Left lung (tissue), 10 donors: ENCODE measurements around the gene CASTOR2. TPM values are rescaled to one million over a fixed set of nuclear protein-coding genes. Genes with fewer than 3 reads are reported as not detected.

Experiments used
- ATAC-seq: fragments of 200-7000 bp; cut with Tn5 transposase; one replicate; pipeline ENCODE4 v1.9.1; 2020; ENCODE audit warnings: moderate library complexity
- DNase-seq, 4 donors: peaks; one replicate each; pipeline ENCODE4 v3.0.0-alpha.2; 2013 to 2020
- H3K27ac ChIP-seq, 2 donors: fragments of 200-600 bp; sonication (generic) in 1 of 2; one replicate each; pipeline versions ENCODE4 v1.5.0 to v1.8.0; 2020 to 2021
- H3K27me3 ChIP-seq, 2 donors: fragments of 200-600 bp; sonication (generic) in 1 of 2; one replicate each; pipeline versions ENCODE4 v1.5.0 to v1.8.0; 2020 to 2021
- H3K36me3 ChIP-seq, 2 donors: fragments of 200-600 bp; sonication (generic) in 1 of 2; one replicate each; pipeline versions ENCODE4 v1.5.0 to v1.8.0; 2020 to 2021
- H3K4me1 ChIP-seq, 2 donors: fragments of 200-600 bp; one replicate each; pipeline ENCODE4 v1.8.0; 2021
- H3K4me3 ChIP-seq, 2 donors: fragments of 200-600 bp; sonication (generic) in 1 of 2; one replicate each; pipeline versions ENCODE4 v1.5.0 to v1.8.0; 2020 to 2021; ENCODE audit warnings: mild to moderate bottlenecking in 1 of 2
- H3K9me3 ChIP-seq, 2 donors: fragments of 200-600 bp; sonication (generic) in 1 of 2; one replicate each; pipeline versions ENCODE4 v1.5.0 to v1.8.0; 2020 to 2021
- intact Hi-C, 2 donors: fragments of 100-400 bp; cut with DNase I; formaldehyde crosslinking; loops; one replicate each; pipeline versions ENCODE4 v1.11.2 to v1.14.2; 2022
- polyA plus RNA-seq, 6 donors: library from polyadenylated mRNA; unstranded; fragments of 120-200 nt; gene quantifications; one replicate each; pipeline ENCODE4 v1.2.1, GENCODE V29; 2013; ENCODE audit not compliant: insufficient read length in 6 of 6
- total RNA-seq, 2 donors: library from RNA; stranded (reverse); fragmentation: NEBNext Ultra II Directional; extraction: Animal tissue kit (Norgen Biotek cat#: 25700); gene quantifications; one replicate each; pipeline ENCODE4 v1.2.1, GENCODE V29; 2021
- TF ChIP-seq, protein P1 (sequence below), 2 donors: fragments of 200-600 bp; sonication (generic) in 1 of 2; IDR thresholded peaks; one replicate each; pipeline versions ENCODE4 v1.5.0 to v1.8.0; 2021; ENCODE audit warnings: antibody characterized with exemption in 2 of 2
- donor health status: DM: no; HTN: yes; CAD: no.
- donor health status: DM: no; HTN: no; CAD: no.

The CASTOR2 gene
- total and polyA plus RNA-seq, 8 donors, result 4.5 to 15.4 (median 6.4) TPM

DNA sequence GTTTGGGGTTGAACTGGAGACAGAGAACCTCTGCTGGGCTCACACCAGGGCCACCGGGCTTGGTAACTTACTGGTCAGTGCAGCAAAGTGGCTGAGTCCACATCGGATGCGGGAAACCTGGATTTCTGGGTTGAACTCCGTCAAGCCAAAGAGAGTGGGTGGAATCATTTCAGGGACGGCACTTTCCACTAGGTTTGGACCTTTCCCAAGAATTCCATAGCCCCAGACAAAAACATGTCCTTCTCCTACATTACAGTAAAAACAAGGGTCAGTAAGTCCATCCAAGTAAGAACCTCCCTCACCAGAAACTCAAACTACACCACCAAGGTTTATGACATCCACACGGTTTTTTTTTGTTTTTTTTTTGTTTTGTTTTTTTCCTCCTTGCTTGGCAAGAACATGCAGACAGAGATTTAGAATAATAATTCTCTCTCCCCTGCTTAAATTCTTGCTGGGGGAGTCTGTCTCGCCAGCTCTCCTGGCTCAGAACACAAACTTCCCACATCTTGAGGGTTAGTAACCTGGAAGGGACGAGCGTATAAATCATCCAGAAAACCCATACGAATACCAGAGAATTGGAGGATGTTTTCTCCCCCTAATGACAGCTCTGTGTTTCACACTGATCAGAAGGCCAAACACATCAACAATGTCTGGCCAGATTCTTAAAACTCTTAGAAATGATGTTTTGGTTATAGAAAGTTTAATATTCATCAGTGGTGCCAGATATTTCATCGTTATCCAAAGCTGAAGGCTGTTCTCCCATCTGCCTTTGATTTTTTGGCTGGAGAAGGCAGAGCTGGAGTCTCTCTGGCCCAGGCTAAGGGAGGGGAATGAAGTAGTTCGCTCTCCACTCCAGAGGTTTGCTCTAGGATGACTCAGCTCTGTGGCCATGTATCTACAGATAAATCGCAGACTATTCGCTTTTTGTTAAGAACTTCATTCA is 91.6 kb downstream of the CASTOR2 start:
- intact Hi-C loops, result no loop called here
- ATAC-seq, result peak; percentile 74
- TF ChIP-seq, protein P1, sequence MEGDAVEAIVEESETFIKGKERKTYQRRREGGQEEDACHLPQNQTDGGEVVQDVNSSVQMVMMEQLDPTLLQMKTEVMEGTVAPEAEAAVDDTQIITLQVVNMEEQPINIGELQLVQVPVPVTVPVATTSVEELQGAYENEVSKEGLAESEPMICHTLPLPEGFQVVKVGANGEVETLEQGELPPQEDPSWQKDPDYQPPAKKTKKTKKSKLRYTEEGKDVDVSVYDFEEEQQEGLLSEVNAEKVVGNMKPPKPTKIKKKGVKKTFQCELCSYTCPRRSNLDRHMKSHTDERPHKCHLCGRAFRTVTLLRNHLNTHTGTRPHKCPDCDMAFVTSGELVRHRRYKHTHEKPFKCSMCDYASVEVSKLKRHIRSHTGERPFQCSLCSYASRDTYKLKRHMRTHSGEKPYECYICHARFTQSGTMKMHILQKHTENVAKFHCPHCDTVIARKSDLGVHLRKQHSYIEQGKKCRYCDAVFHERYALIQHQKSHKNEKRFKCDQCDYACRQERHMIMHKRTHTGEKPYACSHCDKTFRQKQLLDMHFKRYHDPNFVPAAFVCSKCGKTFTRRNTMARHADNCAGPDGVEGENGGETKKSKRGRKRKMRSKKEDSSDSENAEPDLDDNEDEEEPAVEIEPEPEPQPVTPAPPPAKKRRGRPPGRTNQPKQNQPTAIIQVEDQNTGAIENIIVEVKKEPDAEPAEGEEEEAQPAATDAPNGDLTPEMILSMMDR (IDR thresholded peaks at IDR 0.05), result no peak
- no peak overlapping the region for H3K4me3 ChIP-seq
- H3K27me3 ChIP-seq, result no peaks in the 10 kb centered on the region
- peaks cover 0 to 96% of the 10 kb centered on the region in 2 donors for H3K36me3 ChIP-seq
- DNase-seq, result peak in 3 of 4 donors; percentile 8 to 43 (median 24)
- H3K4me1 ChIP-seq, result peaks cover 0 to 11% of the 10 kb centered on the region in 2 donors
- H3K27ac ChIP-seq, result peak overlapping the region; percentile 37 to 63
- no peaks in the 10 kb centered on the region for H3K9me3 ChIP-seq

DNA sequence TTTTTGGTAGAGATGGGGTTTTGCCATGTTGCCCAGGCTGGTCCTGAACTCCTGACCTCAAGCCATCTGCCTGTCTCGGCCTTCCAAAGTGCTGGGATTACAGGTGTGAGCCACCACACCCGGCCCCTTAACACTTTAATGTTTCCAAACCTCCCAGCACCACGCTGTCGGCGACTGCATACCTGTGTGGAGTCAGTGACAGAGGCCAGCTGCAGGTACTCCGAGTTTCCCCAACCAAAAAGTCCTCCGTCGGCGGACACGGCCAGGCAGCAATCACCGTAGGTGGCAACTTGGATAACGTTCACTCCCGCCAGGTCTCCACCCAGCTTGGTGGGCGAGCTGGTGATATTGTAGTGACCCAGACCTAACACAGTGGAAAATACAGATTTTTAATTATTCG is 93.9 kb downstream of the CASTOR2 start:
- intact Hi-C loops, result no loop called here
- TF ChIP-seq, protein P1 (IDR thresholded peaks at IDR 0.05), result no peak
- no peak overlapping the region for H3K27ac ChIP-seq
- no peak overlapping the region for H3K4me3 ChIP-seq
- peak in 1 of 4 donors; percentile 59 for DNase-seq
- H3K9me3 ChIP-seq, result no peaks in the 10 kb centered on the region
- peaks cover 0 to 98% of the 10 kb centered on the region in 2 donors for H3K36me3 ChIP-seq
- ATAC-seq, result no peak
- H3K4me1 ChIP-seq, result peaks cover 0 to 11% of the 10 kb centered on the region in 2 donors
- no peaks in the 10 kb centered on the region for H3K27me3 ChIP-seq

DNA sequence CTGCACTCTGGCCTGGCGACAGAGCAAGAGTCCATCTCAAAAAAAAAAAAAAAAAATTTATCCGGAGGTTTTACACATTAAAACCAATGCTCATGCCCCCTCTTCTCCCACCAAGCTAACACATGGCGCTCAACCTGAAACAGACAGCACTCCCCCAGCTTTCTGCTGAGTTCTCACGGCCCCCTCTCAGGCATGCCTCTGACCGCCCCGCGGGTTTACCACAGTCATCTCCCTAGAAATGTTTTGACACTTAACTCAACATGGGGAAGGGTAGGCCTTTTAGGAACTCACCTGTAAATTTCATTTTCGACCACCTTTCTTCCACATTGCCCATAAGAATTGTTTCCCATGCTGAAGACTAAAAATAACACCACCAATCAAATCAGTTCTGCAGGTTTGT is 99.8 kb downstream of the CASTOR2 start:
- TF ChIP-seq, protein P1 (IDR thresholded peaks at IDR 0.05), result no peak
- Histone ChIP-seq H3K4me3 (no peak overlapping the region), H3K4me1 (no peaks in the 10 kb centered on the region), H3K27me3 (no peaks in the 10 kb centered on the region), H3K9me3 (no peaks in the 10 kb centered on the region), H3K36me3 (peaks cover 0 to 100% of the 10 kb centered on the region in 2 donors), H3K27ac (no peak overlapping the region)
- intact Hi-C loops, result no loop called here
- ATAC-seq, result no peak
- peak in 1 of 4 donors; percentile 18 for DNase-seq

DNA sequence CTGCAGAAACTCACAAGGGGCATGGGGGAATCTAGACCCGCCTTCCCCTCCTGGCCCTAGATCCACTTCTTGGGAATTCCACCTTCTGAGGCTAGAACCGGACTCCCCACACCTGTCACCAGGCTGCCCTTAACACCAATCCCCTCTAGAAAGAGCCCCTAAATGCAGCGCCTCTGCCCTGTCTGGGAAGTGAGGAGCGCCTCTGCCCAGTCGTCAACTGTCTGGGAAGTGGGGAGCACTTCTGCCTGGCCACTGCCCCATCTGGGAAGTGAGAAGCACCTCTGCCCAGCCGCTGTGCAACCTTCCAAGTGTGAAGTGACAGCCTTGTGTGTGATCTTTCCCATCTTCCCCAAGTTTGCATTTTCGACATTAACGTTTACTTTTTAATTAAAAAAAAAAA is 100.3 kb downstream of the CASTOR2 start:
- peaks cover 0 to 100% of the 10 kb centered on the region in 2 donors for H3K36me3 ChIP-seq

DNA sequence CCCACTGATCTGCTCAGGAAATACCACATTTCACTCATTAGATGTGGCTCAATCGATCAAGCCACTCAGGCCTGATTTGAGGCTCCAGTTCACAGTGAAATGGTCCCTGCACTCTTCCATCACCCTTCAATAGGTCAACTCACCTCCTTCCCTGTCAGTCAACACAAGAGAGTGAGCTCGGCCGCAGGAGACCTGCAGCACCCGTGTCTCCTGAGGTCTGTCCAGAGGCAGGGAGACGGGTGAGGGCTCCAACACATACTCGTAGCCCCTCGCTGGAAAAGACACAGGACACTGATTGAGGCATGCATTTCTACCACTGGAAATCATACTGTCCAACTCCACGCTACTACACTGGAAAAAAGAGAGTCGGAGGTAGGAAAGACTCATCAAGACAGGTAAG is 102.0 kb downstream of the CASTOR2 start:
- Histone ChIP-seq H3K27ac (no peak overlapping the region), H3K9me3 (no peaks in the 10 kb centered on the region), H3K36me3 (peaks cover 0 to 93% of the 10 kb centered on the region in 2 donors), H3K4me3 (no peak overlapping the region), H3K27me3 (no peaks in the 10 kb centered on the region), H3K4me1 (no peaks in the 10 kb centered on the region)
- intact Hi-C loops, result no loop called here
- ATAC-seq, result no peak
- TF ChIP-seq, protein P1 (IDR thresholded peaks at IDR 0.05), result no peak
- DNase-seq, result peak in 1 of 4 donors; percentile 20

More for the DNA sequence above, 100.3 kb downstream of the CASTOR2 start:
- Histone ChIP-seq H3K27me3 (no peaks in the 10 kb centered on the region), H3K27ac (no peak overlapping the region), H3K4me1 (no peaks in the 10 kb centered on the region), H3K9me3 (no peaks in the 10 kb centered on the region), H3K4me3 (no peak overlapping the region)
- ATAC-seq (no peak), DNase-seq (peak in 1 of 4 donors; percentile 47)
- TF ChIP-seq, protein P1 (IDR thresholded peaks at IDR 0.05), result no peak
- intact Hi-C loops, result no loop called here
